Stimulated activated naive CD4-positive, alpha-beta T cell (primary cell): ENCODE data around the gene SMTN.

Source experiments
- DNase-seq, 6 experiments: peaks; one replicate each; lab custom pipeline; 2025; lab: John Stamatoyannopoulos, UW

Gene SMTN

DNA sequence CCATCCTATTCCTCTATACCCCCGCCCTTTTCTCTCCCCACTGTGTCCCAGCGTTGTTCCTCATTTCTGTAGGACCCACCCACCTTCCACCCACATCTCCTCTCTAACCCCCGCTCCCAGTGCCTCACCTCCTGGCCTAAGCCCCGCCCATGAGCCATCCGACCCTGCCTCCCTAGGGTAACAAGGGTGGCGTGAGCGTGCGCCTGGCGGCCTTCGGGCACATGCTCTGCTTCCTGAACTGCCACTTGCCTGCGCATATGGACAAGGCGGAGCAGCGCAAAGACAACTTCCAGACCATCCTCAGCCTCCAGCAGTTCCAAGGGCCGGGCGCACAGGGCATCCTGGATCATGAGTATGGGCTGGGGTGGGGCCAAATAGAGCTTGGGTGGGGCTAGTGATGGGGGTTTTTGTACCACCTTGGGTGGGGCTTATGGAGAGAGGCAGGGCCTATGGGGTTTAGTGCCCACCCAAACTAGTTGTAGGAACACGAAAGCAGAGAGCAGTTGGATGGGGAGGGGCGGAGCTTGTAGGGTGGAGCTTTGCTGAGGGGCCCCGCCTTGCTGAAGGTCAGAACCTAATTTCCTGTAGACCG lies 46.2 kb downstream of the SMTN start:
- DNase-seq, result no peak

DNA sequence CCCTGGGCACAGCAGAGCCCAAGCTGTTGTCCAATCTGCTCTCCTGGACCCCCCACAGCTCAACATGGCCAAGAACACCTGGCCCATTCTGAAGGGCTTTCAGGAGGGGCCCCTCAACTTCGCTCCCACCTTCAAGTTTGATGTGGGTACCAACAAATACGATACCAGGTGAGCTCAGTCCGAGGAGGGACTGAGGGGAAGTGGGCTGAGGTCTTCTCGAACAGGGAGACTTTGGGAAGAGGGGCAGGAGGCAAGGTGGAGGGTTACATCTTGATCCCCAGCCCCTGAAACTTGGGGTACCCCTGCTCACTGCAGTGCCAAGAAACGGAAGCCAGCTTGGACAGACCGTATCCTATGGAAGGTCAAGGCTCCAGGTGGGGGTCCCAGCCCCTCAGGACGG lies 47.0 kb downstream of the SMTN start:
- DNase-seq, result no peak

DNA sequence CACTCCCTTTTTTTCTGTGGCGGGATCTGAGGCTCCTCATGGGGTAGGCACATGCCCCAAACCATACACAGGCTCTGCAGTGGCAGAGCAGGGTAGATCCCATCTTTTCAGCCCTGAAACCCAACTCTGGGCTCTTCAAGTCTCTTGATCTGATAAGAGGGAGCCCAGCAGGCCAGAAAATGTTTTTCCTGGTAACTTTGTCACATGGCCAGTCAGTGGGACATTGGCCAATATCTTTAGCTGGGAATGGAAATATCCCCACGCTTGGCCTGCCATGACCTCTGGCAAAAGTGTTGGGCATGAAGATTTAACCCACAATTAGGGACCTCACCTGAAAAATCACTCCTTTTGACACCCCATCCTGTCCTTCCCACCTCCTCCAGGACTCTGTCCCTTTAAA lies 49.8 kb downstream of the SMTN start:
- no peak for DNase-seq

DNA sequence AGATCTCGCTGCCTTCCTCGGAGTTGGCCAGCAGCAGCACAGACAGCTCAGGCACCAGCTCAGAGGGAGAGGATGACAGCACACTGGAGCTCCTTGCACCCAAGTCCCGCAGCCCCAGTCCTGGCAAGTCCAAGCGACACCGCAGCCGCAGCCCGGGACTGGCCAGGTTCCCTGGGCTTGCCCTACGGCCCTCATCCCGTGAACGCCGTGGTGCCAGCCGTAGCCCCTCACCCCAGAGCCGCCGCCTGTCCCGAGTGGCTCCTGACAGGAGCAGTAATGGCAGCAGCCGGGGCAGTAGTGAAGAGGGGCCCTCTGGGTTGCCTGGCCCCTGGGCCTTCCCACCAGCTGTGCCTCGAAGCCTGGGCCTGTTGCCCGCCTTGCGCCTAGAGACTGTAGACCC lies 52.8 kb downstream of the SMTN start:
- DNase-seq, result no peak

DNA sequence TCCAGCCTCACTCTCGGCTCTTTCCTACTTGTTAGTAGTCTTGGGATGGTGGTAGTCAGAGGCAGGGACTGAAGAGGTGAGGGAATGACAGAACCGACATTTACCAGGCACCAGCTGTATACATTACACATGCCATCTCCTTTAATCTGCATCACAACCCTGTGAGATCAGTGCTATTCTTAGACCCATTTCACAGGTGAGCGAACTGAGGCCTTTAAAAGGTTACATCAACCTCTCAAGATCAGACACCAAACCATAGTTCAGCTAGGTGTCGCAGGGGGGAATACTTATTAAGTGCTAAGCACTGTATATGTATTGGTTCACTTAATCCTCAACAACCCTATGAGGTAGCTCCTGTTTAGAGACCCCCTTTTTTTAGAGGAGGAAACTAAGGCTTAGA lies 53.6 kb downstream of the SMTN start:
- no peak for DNase-seq

DNA sequence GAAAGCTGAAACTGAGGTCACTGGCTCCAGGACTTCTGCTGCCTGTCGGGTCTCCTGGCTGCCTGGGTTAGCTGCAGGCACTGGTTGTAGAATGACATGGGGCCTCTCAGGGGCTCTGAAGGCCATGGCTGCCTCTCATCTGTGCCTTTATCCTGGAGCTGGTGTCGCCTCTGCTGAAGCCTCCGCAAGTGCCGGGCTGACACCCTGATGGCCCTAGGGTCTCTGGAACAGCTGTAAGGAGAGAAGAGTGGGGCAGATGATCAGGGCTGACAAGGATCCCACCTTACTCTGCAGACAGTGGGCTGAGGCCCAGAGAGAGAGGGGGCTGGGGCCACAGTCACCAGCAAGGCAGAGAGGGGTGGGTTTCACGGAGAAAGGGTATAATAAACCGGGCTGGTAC lies 54.6 kb downstream of the SMTN start:
- no peak for DNase-seq

DNA sequence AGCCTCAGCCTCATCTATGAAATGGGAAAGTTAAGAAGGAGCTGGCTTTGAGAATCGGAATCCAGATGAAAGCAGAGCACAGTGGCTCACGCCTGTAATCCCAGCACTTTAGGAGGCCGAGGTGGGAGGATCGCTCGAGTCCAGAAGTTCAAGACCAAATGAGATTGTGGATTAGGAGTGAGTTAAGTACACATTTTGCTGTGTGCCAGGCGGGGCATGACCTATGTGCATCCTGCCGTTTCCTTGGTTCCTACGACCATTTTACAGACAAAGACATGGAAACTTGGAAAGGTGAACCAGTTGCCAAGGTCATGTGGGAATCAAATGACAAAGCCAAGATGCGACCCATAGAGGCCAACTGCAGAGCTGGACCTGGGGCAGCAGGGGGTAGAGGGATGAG lies 55.0 kb downstream of the SMTN start:
- no peak for DNase-seq

DNA sequence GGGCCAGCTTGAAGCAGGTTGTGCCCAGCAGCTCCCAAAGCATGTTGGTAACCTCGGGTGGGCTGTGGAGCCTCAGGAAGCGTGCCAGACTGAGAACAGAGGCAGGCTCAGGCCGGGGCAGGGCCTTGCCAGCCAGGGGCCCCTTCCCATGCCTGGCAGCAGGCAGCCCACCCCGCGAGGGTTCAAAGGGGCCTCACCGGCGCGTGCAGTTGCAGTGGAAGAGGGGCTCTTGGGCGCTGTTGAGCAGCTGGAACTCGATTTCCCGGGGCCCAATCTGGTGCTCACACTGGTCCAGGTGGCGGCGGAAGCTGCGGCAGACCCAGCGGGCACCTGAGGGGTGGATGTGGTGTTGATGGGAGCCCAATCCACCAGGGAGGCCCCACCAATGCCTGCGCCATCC lies 55.6 kb downstream of the SMTN start:
- DNase-seq, result no peak

DNA sequence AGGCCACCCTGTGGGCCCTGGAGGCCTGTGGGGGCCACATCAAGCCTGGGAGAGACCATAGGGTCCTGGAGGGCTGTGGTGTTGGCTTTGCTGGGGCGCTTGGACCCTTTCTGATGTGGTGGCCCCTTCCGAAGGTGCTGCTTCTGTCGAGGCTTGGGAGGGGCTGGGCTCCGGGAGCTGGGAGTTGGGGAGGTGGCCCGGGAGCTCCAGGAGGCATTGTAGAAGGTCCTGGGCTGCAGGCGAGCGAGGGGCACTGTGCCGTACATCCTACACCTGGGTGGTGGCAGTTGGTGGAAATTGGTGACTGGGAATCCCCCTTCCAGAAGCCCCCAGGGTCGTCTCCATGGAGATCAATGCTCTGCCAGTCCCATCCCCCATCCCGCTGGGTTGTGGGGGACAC lies 56.6 kb downstream of the SMTN start:
- DNase-seq, result no peak

DNA sequence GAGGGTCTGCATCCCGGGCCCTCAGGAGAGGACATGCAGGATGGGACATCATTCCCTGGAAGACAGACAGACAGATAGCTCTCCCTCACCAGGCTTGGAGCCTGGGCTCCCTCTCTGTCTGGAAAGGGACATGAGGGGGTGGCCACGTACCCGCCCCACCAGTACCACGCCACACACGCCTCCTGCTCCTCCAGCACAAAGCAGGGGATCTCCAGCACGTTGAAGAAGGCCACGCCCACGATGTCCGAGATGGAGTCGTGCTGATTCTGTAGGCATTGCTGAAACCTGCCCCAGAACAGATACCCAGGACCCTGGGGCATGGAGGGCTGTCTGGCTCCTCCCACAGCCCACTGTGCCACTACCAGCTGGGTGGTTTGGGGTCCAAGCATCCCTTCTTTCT lies 57.0 kb downstream of the SMTN start:
- no peak for DNase-seq

DNA sequence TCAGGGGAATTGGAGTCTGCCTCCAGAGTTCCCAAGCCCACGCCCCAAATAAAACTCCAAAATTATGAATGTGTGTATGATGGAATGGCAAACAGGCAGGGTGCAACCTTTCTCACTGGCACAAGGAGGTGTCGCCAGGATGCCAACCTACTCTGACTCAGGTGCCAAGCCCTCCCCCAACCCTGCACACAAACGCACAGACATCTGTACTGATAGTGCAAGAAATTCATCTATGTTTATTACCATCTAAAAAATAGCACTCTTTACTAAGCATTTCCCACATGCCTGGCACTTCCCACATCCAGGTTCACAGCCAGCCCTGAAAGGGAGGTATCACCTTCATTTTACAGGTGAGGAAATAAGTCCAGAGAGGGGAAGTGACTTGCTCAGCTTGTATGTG lies 57.9 kb downstream of the SMTN start:
- DNase-seq, result no peak

DNA sequence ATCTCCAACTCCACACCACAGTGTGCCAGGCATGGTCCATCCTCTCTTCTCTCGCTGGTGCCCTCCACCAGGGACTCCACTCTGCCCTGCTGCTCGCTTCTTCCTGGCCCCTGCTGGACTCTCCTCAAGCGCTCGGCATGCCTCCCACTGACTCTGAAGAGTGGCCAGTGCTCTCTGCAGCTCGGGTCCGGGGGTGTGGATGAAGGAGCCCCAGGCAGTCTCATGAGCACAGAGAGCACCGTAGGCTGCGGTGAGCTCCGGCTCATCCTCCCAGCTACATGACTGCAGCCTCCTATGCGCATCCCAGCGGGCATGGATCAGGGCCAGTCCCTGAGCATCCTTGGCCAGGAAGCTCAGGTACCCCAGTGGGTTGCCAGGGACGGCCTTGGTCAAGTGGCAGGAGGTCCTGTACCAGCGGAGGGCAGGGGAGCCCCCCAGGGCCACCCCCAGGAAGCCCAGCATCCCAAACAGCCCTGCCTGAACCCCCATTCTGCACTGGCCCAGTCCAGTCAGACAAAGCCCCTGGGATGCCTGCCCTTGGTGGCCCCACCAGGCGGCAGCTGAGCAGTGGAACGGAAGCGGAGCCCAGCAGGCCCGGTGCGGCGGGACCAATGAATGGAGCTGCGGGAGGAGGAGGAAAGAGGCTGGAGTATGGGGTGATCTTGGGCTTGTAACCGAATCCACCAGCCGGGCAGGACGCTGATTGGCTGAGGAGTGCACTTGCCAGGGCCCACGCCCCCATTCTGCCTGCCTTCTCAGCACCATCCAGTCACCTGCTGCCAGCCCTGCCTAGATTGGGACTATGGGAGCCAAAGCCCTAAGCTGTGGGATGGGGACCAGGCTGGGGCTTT lies 59.0 kb downstream of the SMTN start, which contains the start of gene PLA2G3:
Gene PLA2G3 (minus strand): TSS at position 643 of the 851 bp plus-strand sequence. CDS start 154 bp downstream, at position 489.
- DNase-seq, result no peak

DNA sequence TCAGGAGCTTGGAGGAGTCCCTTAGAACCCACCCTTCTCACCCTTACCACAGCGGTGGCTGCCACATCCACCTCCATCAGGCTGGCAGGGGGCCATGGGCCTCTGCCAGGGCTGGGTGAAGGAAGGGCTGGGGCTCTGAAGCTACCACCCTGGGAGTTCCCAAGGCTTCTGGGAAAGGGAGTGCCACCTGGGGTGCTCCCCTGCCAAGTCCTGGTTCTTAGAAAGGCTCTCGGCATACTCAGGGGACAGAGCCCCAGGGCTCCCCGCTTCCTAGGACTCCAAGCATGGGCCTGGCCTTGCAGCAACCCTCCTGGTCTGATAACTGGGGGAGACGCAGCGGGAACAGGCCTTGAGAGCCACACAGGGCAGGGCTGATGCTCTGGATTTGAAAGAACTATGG lies 59.6 kb downstream of the SMTN start:
- DNase-seq, result no peak

DNA sequence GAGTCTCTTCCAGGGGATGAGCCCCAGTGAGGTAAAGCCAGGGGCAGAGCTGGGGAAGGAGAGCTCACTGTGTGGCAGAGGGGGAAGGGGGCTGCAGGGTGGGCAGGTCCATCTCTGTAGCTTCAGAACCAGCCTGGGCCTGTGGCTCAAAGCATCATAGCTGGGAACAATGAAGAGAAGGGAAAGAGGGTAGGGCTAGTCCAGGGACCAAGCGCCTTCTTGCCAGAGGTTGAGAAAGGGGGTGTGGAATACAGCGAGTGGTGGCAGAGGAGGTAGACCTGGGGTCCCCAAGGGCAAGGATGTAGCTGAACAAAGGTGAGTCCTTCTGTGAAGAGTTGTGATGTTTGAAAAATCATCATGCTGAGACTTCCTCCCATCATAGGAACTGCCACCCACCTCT lies 60.4 kb downstream of the SMTN start:
- DNase-seq, result no peak

DNA sequence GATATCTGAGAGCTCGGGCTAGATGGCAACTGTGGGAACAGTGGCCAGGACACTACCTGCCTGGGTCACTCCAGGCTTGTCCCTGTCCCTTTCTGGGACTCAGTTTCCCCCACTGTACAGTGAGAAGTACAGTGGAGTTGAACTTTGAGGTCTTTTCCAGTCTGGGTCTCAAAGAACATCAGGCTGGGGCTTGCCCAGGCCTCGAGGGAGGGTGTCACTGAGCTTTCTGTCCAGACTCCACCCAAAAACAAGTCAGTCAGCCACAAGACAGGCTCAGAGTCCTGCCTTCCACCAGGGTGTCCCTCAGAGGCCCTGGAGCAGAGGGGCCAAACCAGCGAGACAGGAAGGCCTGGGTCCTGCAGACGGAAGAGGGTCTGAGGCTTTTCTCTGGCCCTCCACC lies 61.2 kb downstream of the SMTN start:
- no peak for DNase-seq

DNA sequence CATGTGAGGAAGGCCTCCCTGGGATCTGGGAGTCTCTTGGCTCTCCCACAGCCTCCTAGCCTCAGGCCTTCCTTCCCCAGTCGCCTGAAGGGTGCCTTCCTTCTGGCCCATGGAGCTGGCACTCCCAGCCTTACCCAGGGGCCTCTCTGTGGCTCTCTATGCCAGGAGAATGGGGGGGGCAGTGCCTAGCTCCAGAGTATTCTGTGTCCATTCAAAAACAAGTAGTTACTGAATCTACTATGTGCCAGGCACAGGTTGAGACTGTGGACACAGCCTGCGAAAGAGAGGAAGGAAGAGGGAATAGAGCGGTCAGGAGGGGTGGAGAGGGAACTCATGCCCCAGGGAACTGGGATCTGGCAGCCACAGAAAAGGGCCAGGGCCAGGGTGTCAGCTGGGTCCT lies 61.9 kb downstream of the SMTN start:
- no peak for DNase-seq

DNA sequence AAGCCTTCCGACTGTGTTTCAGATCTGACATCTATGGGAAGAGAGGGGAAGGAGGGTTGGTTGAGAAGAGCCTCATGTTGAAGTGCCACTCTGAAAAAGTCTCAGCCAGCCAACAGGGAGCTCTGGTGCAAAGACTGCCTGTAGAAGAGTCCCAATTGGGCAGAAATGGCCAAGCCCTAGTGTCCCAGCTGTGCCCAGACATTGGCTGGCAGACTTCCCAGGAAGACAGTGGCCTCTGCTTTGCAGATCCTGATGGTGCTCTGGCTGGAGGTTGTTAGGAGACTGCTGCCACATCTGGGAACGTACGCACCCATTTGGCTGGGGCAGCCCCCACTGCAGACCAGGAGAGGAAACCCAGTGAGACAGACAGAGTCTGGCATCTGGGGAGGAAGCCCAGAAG lies 62.4 kb downstream of the SMTN start:
- DNase-seq, result no peak

DNA sequence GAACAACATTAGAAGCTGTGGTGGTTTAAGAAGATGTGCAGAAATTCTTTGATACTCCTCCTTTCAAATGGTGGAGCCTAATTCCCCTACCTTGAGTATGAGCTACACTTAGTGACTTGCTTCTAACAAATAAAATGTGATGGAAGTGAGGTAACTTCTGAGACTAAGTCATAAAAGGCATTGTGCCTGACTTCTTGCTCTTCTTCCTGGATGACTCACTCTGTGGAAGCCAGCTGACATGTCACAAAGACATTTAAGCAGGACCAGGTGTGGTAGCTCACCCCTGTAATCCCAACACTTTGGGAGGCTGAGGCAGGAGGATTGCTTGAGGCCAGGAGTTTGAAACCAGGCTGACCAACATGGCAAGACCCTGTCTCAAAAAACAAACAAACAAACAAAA lies 63.1 kb downstream of the SMTN start:
- no peak for DNase-seq

DNA sequence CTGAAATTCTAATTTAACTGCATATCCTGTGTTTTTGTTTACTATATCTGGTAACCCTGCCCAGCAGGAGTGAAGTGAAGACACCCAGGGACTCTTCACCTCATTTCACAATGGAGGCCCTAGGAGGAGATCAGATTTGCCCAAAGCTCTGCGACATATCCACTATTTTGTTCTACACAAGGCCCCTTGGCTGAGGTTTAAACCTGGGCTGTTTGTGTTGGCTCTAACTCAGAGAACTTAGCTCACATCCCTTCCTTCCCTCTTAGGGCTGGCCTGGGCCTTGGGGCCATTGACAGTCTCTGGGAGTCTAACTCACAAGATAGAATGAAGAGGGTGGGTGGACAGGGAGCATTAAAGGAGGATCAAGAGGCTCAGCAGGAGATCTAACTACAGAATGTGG lies 67.4 kb downstream of the SMTN start:
- no peak for DNase-seq

DNA sequence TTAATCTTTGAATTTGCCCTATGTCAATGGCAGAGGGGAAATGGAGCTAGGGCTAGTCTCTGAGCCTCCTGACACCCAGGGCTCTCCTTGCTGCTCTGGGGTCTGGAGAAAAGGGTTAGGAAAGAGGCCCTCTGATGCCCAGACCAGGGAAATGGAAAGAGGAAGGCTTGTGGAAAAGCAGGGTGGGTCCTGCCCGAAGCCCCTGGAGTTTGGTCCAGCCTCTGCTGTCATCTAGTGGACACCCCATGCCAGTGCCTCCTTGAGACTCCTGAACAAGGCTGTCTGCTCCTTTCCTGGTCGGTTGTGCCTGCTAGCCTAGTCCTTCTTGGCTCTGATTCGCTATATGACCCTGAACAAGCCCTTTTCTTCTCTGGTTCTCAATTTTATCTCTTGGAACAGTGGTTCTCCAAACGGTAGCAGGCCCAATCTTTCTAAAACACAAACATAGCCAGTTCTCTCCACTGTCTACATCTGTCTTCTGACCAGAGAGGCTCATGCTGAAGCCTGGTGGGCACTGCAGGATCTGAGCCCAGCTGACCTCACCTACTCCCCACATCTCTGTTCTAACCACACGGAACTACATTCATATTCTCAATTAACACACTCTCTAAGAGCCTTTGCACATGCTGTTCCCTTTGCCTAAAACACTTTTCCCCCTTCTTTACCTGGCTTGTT lies 68.0 kb downstream of the SMTN start:
- peak in 1 of 6 experiments; percentile 20 for DNase-seq

DNA sequence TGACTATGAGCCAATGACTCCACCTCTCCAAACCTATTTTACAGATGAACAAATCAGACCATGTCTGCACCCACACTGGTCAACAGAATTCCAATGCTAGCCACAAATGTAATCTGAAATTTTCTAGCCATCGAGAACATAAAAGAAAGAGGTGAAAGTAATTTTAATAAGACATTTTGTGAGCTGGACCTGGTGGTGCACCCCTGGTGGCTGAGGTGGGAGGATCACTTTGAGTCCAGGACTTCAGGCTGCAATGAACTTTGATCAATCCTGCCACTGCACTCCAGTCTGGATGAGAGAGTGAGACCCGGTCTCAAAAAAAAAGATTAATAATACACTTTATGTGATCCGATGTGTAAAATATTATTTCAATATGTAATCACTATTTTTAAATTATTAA lies 69.5 kb downstream of the SMTN start:
- no peak for DNase-seq

DNA sequence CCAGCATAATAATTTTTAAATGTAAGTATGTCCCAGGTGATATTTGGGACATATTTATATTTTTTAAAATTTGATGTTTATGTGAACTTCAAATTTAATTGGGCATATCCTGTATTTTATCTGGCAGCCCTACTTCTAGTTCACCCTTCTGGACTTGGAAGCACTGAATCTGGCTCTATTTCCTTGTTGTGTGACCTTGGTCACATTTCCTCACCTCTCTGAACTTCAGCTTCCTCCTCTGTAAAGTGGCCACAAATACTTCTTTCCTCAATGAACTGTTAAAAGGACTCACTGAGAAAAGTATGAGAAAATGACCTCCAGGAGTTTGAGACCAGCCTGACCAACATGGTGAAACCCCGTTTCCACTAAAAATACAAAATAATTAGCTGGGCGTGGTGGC lies 70.8 kb downstream of the SMTN start:
- no peak for DNase-seq

DNA sequence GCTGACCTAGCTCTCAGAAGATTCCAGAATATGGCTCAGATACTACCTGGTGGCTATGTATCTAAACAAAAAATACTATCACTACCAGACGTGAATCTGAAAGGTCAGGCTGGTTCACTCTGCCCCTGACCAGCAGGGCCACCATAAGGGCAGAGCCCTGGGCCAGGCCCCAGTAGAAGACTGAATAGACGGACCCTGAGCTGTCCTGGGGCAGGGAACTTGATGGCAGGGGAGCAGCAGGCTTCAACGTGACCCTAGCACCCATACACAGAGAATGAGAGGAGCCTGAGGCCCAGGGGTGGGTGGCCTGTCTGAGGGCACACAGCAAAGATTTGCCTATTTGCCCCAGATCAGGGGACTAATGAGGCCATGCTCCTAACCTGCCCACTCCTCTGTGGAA lies 72.2 kb downstream of the SMTN start:
- no peak for DNase-seq
